CD8-positive, alpha-beta memory T cell (primary cell): ENCODE measurements around the gene PLN. TPM values are rescaled to one million over a fixed set of nuclear protein-coding genes. Genes with fewer than 3 reads are reported as not detected.

Experiments
- CTCF ChIA-PET: fragments of 350-600 bp; sonication (Branson Sonifier 250); formaldehyde crosslinking; loops from one replicate; lab custom pipeline; 2021; ENCODE audit warnings: antibody characterized with exemption; lab: Charles Lee
- POLR2A ChIA-PET: fragments of 350-600 bp; sonication (Branson Sonifier 250); formaldehyde crosslinking; loops from one replicate; lab custom pipeline; 2021; ENCODE audit warnings: antibody characterized with exemption; lab: Charles Lee
- DNase-seq, 5 donors: peaks; one replicate each; pipeline versions ENCODE4 v3.0.0 to v3.0.0-alpha.2; 2020 to 2022; ENCODE audit warnings: mixed read lengths in 1 of 5
- H3K27ac ChIP-seq: one replicate; pipeline ENCODE4 v1.7.0; 2013; ENCODE audit warnings: low read depth, mild to moderate bottlenecking, low read length, moderate library complexity
- H3K27me3 ChIP-seq: 2 replicates; pipeline ENCODE4 v1.7.0; 2013; ENCODE audit warnings: low read length, mild to moderate bottlenecking; ENCODE audit not compliant: insufficient read depth, poor library complexity, severe bottlenecking
- H3K36me3 ChIP-seq: 2 replicates; pipeline ENCODE4 v1.7.0; 2013; ENCODE audit warnings: mild to moderate bottlenecking, low read length, moderate library complexity; ENCODE audit not compliant: insufficient read depth
- H3K4me1 ChIP-seq: 2 replicates; pipeline ENCODE4 v1.7.0; 2013; ENCODE audit warnings: mild to moderate bottlenecking, low read length, moderate library complexity; ENCODE audit not compliant: insufficient read depth
- H3K4me3 ChIP-seq: 2 replicates; pipeline ENCODE4 v1.7.0; 2013; ENCODE audit warnings: mild to moderate bottlenecking, low read length
- H3K9me3 ChIP-seq: 2 replicates; pipeline ENCODE4 v1.7.0; 2013; ENCODE audit warnings: mild to moderate bottlenecking, low read length
- H3K27ac Mint-ChIP-seq, 8 donors: one replicate each; pipeline ENCODE4 v1.8.0; 2020 to 2021; ENCODE audit warnings: mixed read lengths in 8 of 8, mild to moderate bottlenecking in 6 of 8, inconsistent platforms in 3 of 8, moderate library complexity in 3 of 8
- H3K27me3 Mint-ChIP-seq, 2 donors: one replicate each; pipeline ENCODE4 v1.8.0; 2020 to 2021; ENCODE audit warnings: mixed read lengths in 2 of 2, mild to moderate bottlenecking in 1 of 2, moderate library complexity in 1 of 2
- H3K36me3 Mint-ChIP-seq, 3 donors: one replicate each; pipeline ENCODE4 v1.8.0; 2020 to 2021; ENCODE audit warnings: mixed read lengths in 3 of 3, inconsistent platforms in 1 of 3, mild to moderate bottlenecking in 1 of 3
- H3K4me1 Mint-ChIP-seq, 3 donors: one replicate each; pipeline ENCODE4 v1.8.0; 2020 to 2021; ENCODE audit warnings: mixed read lengths in 3 of 3, inconsistent platforms in 1 of 3, mild to moderate bottlenecking in 1 of 3
- H3K4me3 Mint-ChIP-seq, 7 donors: one replicate each; pipeline ENCODE4 v1.8.0; 2020 to 2021; ENCODE audit warnings: mixed read lengths in 7 of 7, mild to moderate bottlenecking in 6 of 7, moderate library complexity in 4 of 7, inconsistent platforms in 2 of 7
- H3K9me3 Mint-ChIP-seq, 5 donors: one replicate each; pipeline ENCODE4 v1.8.0; 2020 to 2022; ENCODE audit warnings: mixed read lengths in 5 of 5, mild to moderate bottlenecking in 3 of 5, moderate library complexity in 2 of 5, inconsistent platforms in 1 of 5
- polyA plus RNA-seq: library from polyadenylated mRNA; unstranded; fragments of 300-500 nt; fragmentation: Illumina TruSeq; gene quantifications from one replicate; pipeline ENCODE4 v1.2.3, GENCODE V29; 2021
- total RNA-seq, 2 experiments: library from RNA; stranded (reverse); gene quantifications; one replicate each; pipeline ENCODE4 v1.2.3, GENCODE V29; 2021

PLN gene
- total and polyA plus RNA-seq, 3 experiments from 2014 or later: 0.49 TPM; not detected in 2

DNA sequence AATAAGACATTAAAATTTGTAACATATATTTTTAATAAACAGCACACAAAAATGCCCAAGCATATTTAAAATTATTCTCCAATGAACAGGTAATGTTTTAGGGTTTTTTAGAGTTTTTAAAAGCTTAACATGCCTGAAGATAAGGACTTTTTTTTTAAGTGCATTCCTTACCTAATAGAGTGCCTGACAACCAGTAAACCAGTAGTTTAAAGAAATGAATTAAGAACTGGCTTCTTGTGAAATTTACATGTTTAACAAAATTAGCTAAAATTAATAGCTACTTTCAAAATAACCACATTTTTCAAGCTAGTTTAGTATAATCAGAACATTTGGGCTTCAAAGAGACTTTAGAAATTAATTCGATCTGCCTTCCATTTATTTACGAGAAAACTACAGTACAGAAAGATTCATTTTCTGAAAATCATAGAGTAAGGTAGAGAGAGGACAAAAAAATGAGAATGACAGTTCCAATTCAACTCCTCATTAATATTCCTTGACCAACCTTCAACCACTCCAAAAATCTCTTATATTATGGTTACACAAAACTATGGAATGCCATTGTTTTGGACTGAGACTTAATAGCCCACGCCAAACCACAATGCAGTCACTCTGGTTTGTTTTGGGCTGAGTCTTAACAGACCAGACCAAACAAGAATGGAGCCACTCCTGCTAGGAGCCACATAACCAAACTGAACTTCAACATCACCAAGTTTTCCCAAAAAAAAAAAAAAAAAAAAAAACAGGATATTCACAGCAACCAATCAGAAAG, 5.7 kb upstream of the PLN start:
- Histone ChIP-seq H3K4me3 (no peak overlapping the region), H3K27me3 (no peaks in the 10 kb centered on the region), H3K27ac (no peak overlapping the region), H3K4me1 (no peaks in the 10 kb centered on the region), H3K36me3 (no peaks in the 10 kb centered on the region), H3K9me3 (no peaks in the 10 kb centered on the region)
- H3K27ac Mint-ChIP-seq: peak overlapping the region in 1 of 8 donors; percentile 55
- H3K9me3 Mint-ChIP-seq: no peaks in the 10 kb centered on the region
- H3K27me3 Mint-ChIP-seq: no peaks in the 10 kb centered on the region
- peaks cover 29 to 67% (median 66%) of the 10 kb centered on the region in 3 donors for H3K4me1 Mint-ChIP-seq
- ChIA-PET CTCF (no interaction called here), POLR2A (no interaction called here)
- no peak overlapping the region for H3K4me3 Mint-ChIP-seq
- DNase-seq: no peak
- H3K36me3 Mint-ChIP-seq: peaks cover 0 to 14% (median 7%) of the 10 kb centered on the region in 3 donors

DNA sequence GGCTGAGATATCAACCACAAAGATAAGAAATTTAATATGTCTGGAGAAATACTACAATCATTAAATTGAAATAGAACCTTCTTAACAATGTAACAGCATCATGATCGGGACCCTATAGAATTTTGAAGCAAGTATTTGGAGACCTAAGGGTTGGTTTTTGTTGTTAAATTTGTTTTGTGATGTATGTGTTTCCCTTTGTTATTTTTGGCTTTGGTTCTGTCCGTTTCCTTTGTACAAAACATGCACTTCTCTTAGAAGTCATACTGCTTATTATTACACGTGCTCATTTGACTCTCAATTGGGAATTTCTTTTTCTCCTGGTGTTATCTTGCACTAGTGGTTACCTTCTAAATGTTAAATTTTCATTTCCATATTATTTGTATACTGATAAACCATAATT, 4.0 kb upstream of the PLN start:
- H3K36me3 ChIP-seq: no peaks in the 10 kb centered on the region
- ChIA-PET CTCF (no interaction called here), POLR2A (no interaction called here)
- H3K9me3 ChIP-seq: no peaks in the 10 kb centered on the region
- no peak overlapping the region for H3K27ac ChIP-seq
- DNase-seq: no peak
- Mint-ChIP-seq H3K4me3 (no peak overlapping the region), H3K27me3 (no peaks in the 10 kb centered on the region), H3K4me1 (peaks cover 28 to 71% (median 64%) of the 10 kb centered on the region in 3 donors), H3K36me3 (peaks cover 0 to 12% (median 7%) of the 10 kb centered on the region in 3 donors), H3K27ac (no peak overlapping the region), H3K9me3 (no peaks in the 10 kb centered on the region)
- no peaks in the 10 kb centered on the region for H3K4me1 ChIP-seq
- H3K27me3 ChIP-seq: no peaks in the 10 kb centered on the region
- H3K4me3 ChIP-seq: no peak overlapping the region

DNA sequence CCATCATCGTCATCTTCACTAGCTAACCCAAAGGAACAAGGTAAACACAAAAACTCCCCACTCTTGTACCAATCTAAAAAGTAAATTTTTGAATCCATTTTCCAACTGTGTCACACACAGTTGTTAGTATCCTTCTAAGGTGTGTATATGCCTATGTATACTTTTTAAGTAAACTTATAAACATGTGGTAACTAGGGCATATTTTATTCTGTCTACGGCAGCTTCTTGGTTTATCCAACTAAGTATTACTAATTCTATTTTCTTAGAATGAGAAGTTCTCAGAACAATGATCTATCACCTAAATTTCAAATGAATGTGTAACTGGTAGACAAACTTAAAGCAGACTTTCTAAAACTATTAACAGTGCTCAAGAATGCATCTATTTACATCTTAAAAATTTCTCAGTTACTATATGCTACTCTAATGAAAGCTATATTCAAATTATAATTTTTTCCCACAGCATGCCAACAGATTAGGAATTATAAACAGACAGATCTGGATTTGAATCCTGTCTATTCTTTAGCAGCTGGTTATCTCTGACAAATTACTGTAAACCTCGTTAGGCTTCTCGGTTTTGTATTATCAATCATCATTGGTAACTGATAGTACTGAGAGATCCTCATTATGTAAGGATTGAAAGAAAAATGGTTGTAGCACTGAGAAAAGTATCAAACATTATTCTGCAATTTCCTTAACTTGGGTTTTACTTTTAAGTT, 1.8 kb upstream of the PLN start:
- ChIA-PET CTCF (no interaction called here), POLR2A (no interaction called here)
- Histone ChIP-seq H3K27ac (no peak overlapping the region), H3K4me3 (no peak overlapping the region), H3K36me3 (no peaks in the 10 kb centered on the region), H3K9me3 (no peaks in the 10 kb centered on the region), H3K27me3 (no peaks in the 10 kb centered on the region), H3K4me1 (no peaks in the 10 kb centered on the region)
- no peaks in the 10 kb centered on the region for H3K9me3 Mint-ChIP-seq
- H3K27ac Mint-ChIP-seq: peak overlapping the region in 1 of 8 donors; percentile 17
- H3K4me3 Mint-ChIP-seq: no peak overlapping the region
- H3K4me1 Mint-ChIP-seq: peaks cover 29 to 70% (median 61%) of the 10 kb centered on the region in 3 donors
- no peak for DNase-seq
- no peaks in the 10 kb centered on the region for H3K27me3 Mint-ChIP-seq
- peaks cover 0 to 12% (median 7%) of the 10 kb centered on the region in 3 donors for H3K36me3 Mint-ChIP-seq

DNA sequence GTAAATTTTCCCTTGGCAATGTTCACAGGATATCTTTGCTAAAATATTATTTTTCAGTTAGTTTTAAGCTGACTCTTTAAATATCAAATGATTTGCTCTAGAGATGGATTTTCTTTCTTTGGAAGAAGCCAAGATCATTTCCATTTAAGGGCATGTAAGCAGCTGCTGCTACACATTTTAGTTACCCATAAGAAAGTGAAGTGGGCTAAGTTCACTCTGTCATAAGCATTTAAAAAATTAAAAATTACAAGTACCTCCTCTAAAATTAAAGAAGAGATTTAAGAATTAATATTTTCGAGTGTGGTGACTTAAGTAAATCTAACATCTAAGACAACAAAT, 1.2 kb upstream of the PLN start:
- Histone ChIP-seq H3K9me3 (no peaks in the 10 kb centered on the region), H3K4me1 (no peaks in the 10 kb centered on the region), H3K36me3 (no peaks in the 10 kb centered on the region), H3K4me3 (no peak overlapping the region), H3K27me3 (no peaks in the 10 kb centered on the region), H3K27ac (no peak overlapping the region)
- Mint-ChIP-seq H3K27me3 (no peaks in the 10 kb centered on the region), H3K36me3 (peaks cover 0 to 10% (median 7%) of the 10 kb centered on the region in 3 donors), H3K27ac (no peak overlapping the region), H3K4me3 (no peak overlapping the region), H3K4me1 (peaks cover 27 to 69% (median 59%) of the 10 kb centered on the region in 3 donors), H3K9me3 (no peaks in the 10 kb centered on the region)
- CTCF ChIA-PET: no interaction called here
- POLR2A ChIA-PET: no interaction called here
- DNase-seq: no peak

DNA sequence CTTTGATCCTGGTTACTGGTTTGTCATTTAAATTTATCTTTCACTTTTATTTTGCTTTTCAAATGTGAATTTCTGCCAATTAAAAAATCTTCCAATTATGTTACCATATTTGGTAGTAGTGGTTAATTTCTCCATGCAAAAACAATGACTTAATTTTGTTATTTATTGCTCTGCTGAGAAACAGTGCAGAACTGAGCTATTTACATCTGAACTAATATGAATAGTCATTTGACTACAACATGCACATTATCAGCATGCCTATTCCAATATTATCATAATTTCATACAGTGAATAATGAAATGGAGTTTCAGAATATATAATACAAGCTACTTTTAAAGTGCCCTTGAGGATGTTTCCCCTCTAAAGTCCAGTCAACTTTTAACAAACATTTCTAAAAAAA, 517 bp downstream of the PLN start:
- H3K4me3 ChIP-seq: no peak overlapping the region
- Mint-ChIP-seq H3K27me3 (no peaks in the 10 kb centered on the region), H3K4me3 (no peak overlapping the region), H3K36me3 (peaks cover 0 to 8% (median 7%) of the 10 kb centered on the region in 3 donors), H3K9me3 (no peaks in the 10 kb centered on the region), H3K4me1 (peaks cover 25 to 57% (median 54%) of the 10 kb centered on the region in 3 donors), H3K27ac (no peak overlapping the region)
- POLR2A ChIA-PET: interaction anchor here (0.7 kb wide), 1 partner anchor 45 kb away, joined by 3 read pairs; no protein-coding TSS in a partner anchor
- H3K36me3 ChIP-seq: no peaks in the 10 kb centered on the region
- no peak for DNase-seq
- no peaks in the 10 kb centered on the region for H3K27me3 ChIP-seq
- CTCF ChIA-PET: no interaction called here
- no peak overlapping the region for H3K27ac ChIP-seq
- H3K4me1 ChIP-seq: no peaks in the 10 kb centered on the region
- H3K9me3 ChIP-seq: no peaks in the 10 kb centered on the region

DNA sequence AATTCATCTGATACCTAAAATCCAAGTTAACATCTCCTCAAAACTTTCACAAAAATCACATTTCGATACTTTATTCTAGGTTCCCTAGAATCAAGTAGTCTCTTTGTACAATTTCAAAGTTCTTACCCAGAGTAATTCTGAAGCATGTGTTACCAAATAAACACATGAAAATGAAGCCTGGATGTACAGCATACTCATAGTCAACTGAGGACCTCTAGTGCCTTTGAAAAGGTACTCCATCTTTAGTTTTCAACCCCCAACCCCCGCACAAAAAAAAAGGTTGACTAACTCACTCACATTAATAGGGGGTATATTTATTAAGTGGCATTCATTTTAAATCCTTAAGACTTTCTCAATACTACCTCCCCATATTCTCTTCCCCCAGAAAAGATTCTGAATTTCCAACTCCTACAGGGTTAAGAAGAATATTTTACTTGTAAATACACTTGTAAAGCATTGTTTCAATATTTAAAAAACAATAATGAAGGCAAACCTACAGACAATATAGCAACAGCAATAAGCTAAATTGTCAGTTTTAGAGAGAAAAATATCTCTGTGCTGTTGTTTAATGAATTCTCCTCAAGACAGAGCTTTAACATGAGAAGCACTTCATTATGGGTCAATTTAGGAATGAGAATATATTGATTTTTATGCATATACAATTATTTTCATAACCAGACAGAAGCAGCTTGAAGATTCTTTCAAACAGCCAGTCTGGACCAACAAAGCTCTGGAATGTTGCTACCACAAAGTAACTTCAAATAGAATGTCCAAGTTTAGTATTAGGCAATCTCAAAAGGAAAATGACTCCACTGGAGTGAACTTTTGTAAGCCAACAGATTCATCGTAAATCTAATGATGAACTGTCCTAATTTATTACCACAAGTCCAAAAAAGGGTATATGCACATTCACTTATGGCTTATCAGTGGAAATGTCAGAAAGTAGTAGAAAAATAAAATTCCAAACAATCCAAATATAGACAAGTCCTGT, 3.3 kb downstream of the PLN start:
- no peaks in the 10 kb centered on the region for H3K27me3 Mint-ChIP-seq
- H3K9me3 Mint-ChIP-seq: no peaks in the 10 kb centered on the region
- peaks cover 19 to 44% (median 42%) of the 10 kb centered on the region in 3 donors for H3K4me1 Mint-ChIP-seq
- peak overlapping the region in 4 of 8 donors; percentile 26 to 82 (median 54) for H3K27ac Mint-ChIP-seq
- Histone ChIP-seq H3K4me3 (no peak overlapping the region), H3K27me3 (no peaks in the 10 kb centered on the region), H3K9me3 (no peaks in the 10 kb centered on the region), H3K4me1 (no peaks in the 10 kb centered on the region), H3K27ac (no peak overlapping the region), H3K36me3 (no peaks in the 10 kb centered on the region)
- H3K36me3 Mint-ChIP-seq: peaks cover 7 to 15% (median 7%) of the 10 kb centered on the region in 3 donors
- ChIA-PET POLR2A (no interaction called here), CTCF (interaction anchor here (0.8 kb wide), 1 partner anchor 33 kb away, joined by 3 read pairs; no protein-coding TSS in a partner anchor)
- peak in 2 of 5 donors; percentile 24 to 45 for DNase-seq
- H3K4me3 Mint-ChIP-seq: no peak overlapping the region

DNA sequence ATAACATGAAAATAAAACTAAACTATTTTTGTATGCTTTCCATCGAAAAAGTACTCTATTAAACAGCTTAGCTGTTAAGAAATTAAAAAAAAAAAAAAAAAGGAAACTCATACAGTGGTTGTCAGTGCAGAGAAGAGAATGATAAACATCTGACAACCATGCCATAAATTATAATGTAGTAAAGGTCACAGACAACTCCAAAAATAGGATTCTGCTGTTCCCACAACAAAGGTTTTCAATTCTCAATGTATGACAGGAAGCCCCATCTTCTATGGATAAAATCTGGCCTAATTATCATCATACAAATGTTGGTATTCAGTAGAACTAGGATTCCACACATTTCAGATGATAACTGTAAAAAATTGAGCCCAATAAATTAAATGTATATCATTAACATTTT, 5.0 kb downstream of the PLN start:
- Mint-ChIP-seq H3K4me1 (peaks cover 24 to 46% (median 40%) of the 10 kb centered on the region in 3 donors), H3K4me3 (no peak overlapping the region), H3K9me3 (no peaks in the 10 kb centered on the region), H3K27ac (no peak overlapping the region), H3K36me3 (peaks cover 7 to 16% (median 7%) of the 10 kb centered on the region in 3 donors), H3K27me3 (no peaks in the 10 kb centered on the region)
- Histone ChIP-seq H3K36me3 (no peaks in the 10 kb centered on the region), H3K4me1 (peaks cover 11% of the 10 kb centered on the region), H3K4me3 (no peak overlapping the region), H3K27ac (no peak overlapping the region), H3K9me3 (no peaks in the 10 kb centered on the region), H3K27me3 (no peaks in the 10 kb centered on the region)
- CTCF ChIA-PET: interaction anchor here (1.1 to 1.3 kb wide), 2 partner anchors 12 to 248 kb away, joined by 3 read pairs; no protein-coding TSS in a partner anchor
- POLR2A ChIA-PET: no interaction called here
- no peak for DNase-seq
